SK-MEL-5 (cell line): Measurements from ENCODE around the gene BLOC1S1. TPM values are rescaled to one million over a fixed set of nuclear protein-coding genes. Genes with fewer than 3 reads are reported as not detected.

Experiments used
- DNase-seq: peaks from one replicate; pipeline ENCODE4 v3.0.0-alpha.2; 2016; ENCODE audit warnings: low read depth, low spot score
- in situ Hi-C: cut with HindIII; loops from 2 replicates; pipeline ENCODE4 v1.10.0; 2016; ENCODE audit warnings: low sequenced_read_pairs, high pct_unique_total_duplicates, low pct_unique_long_range_greater_than_20kb
- total RNA-seq: library from RNA; depleted of rRNA; stranded (reverse); fragments of >200 nt; shearing (Covaris generic); gene quantifications from 2 replicates; pipeline ENCODE4 v1.2.3, GENCODE V29; 2014

Gene BLOC1S1
- total RNA-seq, 1 experiment from 2014 or later: 119 TPM

GRCh38 chr12:55704824-55705718 is 10.8 kb upstream of the BLOC1S1 start:
- in situ Hi-C loops: no loop called here
- DNase-seq: no peak

- in situ Hi-C loops: no loop called here
- peak; percentile 50 for DNase-seq
Observed at GRCh38 chr12:55705782-55706402, 10.0 kb upstream of the BLOC1S1 start.

- in situ Hi-C loops: no loop called here
- DNase-seq: no peak
Observed at GRCh38 chr12:55706568-55707218, 9.2 kb upstream of the BLOC1S1 start.

GRCh38 chr12:55707219-55707671 is 8.6 kb upstream of the BLOC1S1 start:
- in situ Hi-C loops: no loop called here
- DNase-seq: no peak

GRCh38 chr12:55707841-55708694 is 7.8 kb upstream of the BLOC1S1 start, which contains the start of gene ITGA7:
Gene ITGA7 (minus strand): TSS chr12:55707904. CDS start chr12:55707682, 222 bp downstream.
- peak; percentile 60 for DNase-seq
- in situ Hi-C loops: no loop called here

- in situ Hi-C loops: no loop called here
- no peak for DNase-seq
Observed at GRCh38 chr12:55708695-55709233, 7.1 kb upstream of the BLOC1S1 start.

- DNase-seq: no peak
- in situ Hi-C loops: no loop called here
Observed at GRCh38 chr12:55711786-55712553, 3.9 kb upstream of the BLOC1S1 start.

- in situ Hi-C loops: no loop called here
- no peak for DNase-seq
Observed at GRCh38 chr12:55712700-55713415, 3.0 kb upstream of the BLOC1S1 start.

- no peak for DNase-seq
- in situ Hi-C loops: no loop called here
Observed at GRCh38 chr12:55713721-55714120, 2.1 kb upstream of the BLOC1S1 start.

GRCh38 chr12:55715169-55715764 is 579 bp upstream of the BLOC1S1 start:
- in situ Hi-C loops: no loop called here
- DNase-seq: no peak

GRCh38 chr12:55716582-55716957 is 724 bp downstream of the BLOC1S1 start:
- DNase-seq: peak; percentile 20
- in situ Hi-C loops: no loop called here

GRCh38 chr12:55717011-55718007 is 1.5 kb downstream of the BLOC1S1 start:
- DNase-seq: peak; percentile 19
- in situ Hi-C loops: no loop called here

- in situ Hi-C loops: no loop called here
- DNase-seq: peak; percentile 90
Observed at GRCh38 chr12:55718015-55718414, 2.2 kb downstream of the BLOC1S1 start.

- no peak for DNase-seq
Observed at GRCh38 chr12:55718624-55719275, 2.9 kb downstream of the BLOC1S1 start.

More at GRCh38 chr12:55718624-55719275, 2.9 kb downstream of the BLOC1S1 start:
- in situ Hi-C loops: no loop called here
